Loucy (cell line): ENCODE data around the gene PLCL1.

Experiments used
- H2AFZ ChIP-seq: fragments of 200-600 bp; sonication (generic); 2 replicates; pipeline ENCODE4 v1.6.0; 2016; ENCODE audit warnings: antibody characterized with exemption, mild to moderate bottlenecking, low read length, moderate library complexity
- H3F3A ChIP-seq: fragments of 200-600 bp; 2 replicates; pipeline ENCODE4 v1.6.0; 2016; ENCODE audit warnings: antibody characterized with exemption, low read depth, mild to moderate bottlenecking
- H3K27me3 ChIP-seq: fragments of 200-600 bp; sonication (generic); 2 replicates; pipeline ENCODE4 v1.6.1; 2014; ENCODE audit warnings: low read length, mild to moderate bottlenecking; ENCODE audit not compliant: insufficient read depth, poor library complexity, severe bottlenecking
- H3K36me3 ChIP-seq: fragments of 200-600 bp; sonication (generic); 2 replicates; pipeline ENCODE4 v1.6.1; 2016; ENCODE audit warnings: low read length; ENCODE audit not compliant: insufficient read depth
- H3K4me1 ChIP-seq: fragments of 200-600 bp; sonication (generic); 2 replicates; pipeline ENCODE4 v1.5.1; 2014; ENCODE audit warnings: low read length, mild to moderate bottlenecking; ENCODE audit not compliant: insufficient read depth, poor library complexity, severe bottlenecking
- H3K4me2 ChIP-seq: fragments of 200-600 bp; sonication (generic); 2 replicates; pipeline ENCODE4 v1.6.0; 2014; ENCODE audit warnings: antibody characterized with exemption, low read length, low read depth, mild to moderate bottlenecking; ENCODE audit not compliant: poor library complexity, severe bottlenecking
- H3K4me3 ChIP-seq: fragments of 200-600 bp; sonication (generic); 2 replicates; pipeline ENCODE4 v1.5.1; 2014; ENCODE audit warnings: low read length, mild to moderate bottlenecking, mixed read lengths; ENCODE audit not compliant: poor library complexity, severe bottlenecking
- H3K79me2 ChIP-seq: fragments of 200-600 bp; sonication (generic); 2 replicates; pipeline ENCODE4 v1.6.1; 2014; ENCODE audit warnings: low read length; ENCODE audit not compliant: insufficient read depth
- H3K9ac ChIP-seq: fragments of 200-600 bp; sonication (generic); 2 replicates; pipeline ENCODE4 v1.6.0; 2014; ENCODE audit warnings: mild to moderate bottlenecking, low read depth, low read length, moderate library complexity; ENCODE audit not compliant: poor library complexity, severe bottlenecking
- H3K9me2 ChIP-seq: fragments of 200-600 bp; sonication (generic); replicated peaks from 2 replicates; pipeline ENCODE4 v1.6.1; 2016; ENCODE audit warnings: low read depth, low read length, mixed read lengths
- H3K9me3 ChIP-seq: fragments of 200-600 bp; sonication (generic); 2 replicates; pipeline ENCODE4 v1.6.1; 2014; ENCODE audit warnings: mild to moderate bottlenecking, antibody characterized with exemption, low read length, low read depth; ENCODE audit not compliant: insufficient read depth
- H4K20me1 ChIP-seq: fragments of 200-600 bp; sonication (generic); 2 replicates; pipeline ENCODE4 v1.6.0; 2014; ENCODE audit warnings: antibody characterized with exemption, low read length, mild to moderate bottlenecking; ENCODE audit not compliant: insufficient read depth, poor library complexity, severe bottlenecking
- CTCF ChIP-seq: fragments of 200-600 bp; sonication (generic); conservative IDR thresholded peaks from 2 replicates; pipeline ENCODE4 v1.5.1; 2014; ENCODE audit warnings: mild to moderate bottlenecking, antibody characterized with exemption, low read length
- EZH2phosphoT487 ChIP-seq: fragments of 200-600 bp; IDR thresholded peaks from 2 replicates; pipeline ENCODE4 v1.6.1; 2018; ENCODE audit warnings: antibody characterized with exemption, mild to moderate bottlenecking, moderate library complexity, borderline replicate concordance

Gene PLCL1

GRCh38 chr2:198062826-198063225, 258.4 kb downstream of the PLCL1 start:
- Histone ChIP-seq H3K9ac (no peak overlapping the region), H3K9me3 (no peaks in the 10 kb centered on the region), H3K79me2 (no peaks in the 10 kb centered on the region), H3K27me3 (no peaks in the 10 kb centered on the region), H2AFZ (no peak overlapping the region), H3F3A (no peaks in the 10 kb centered on the region), H3K36me3 (no peaks in the 10 kb centered on the region), H3K4me1 (no peaks in the 10 kb centered on the region), H3K9me2 (no peaks in the 10 kb centered on the region), H3K4me2 (no peak overlapping the region), H3K4me3 (no peak overlapping the region), H4K20me1 (no peaks in the 10 kb centered on the region)
- TF ChIP-seq CTCF (no peak), EZH2phosphoT487 (no peak)

- no peak overlapping the region for H3K4me3 ChIP-seq
- H3K36me3 ChIP-seq = no peaks in the 10 kb centered on the region
- H3K9ac ChIP-seq = no peak overlapping the region
- TF ChIP-seq CTCF = no peak
- TF ChIP-seq EZH2phosphoT487 = no peak
- no peaks in the 10 kb centered on the region for H3K79me2 ChIP-seq
- no peaks in the 10 kb centered on the region for H3K4me1 ChIP-seq
- H3K9me2 ChIP-seq = no peaks in the 10 kb centered on the region
- H2AFZ ChIP-seq = no peak overlapping the region
- H3F3A ChIP-seq = no peaks in the 10 kb centered on the region
- no peaks in the 10 kb centered on the region for H3K27me3 ChIP-seq
- no peak overlapping the region for H3K4me2 ChIP-seq
- H4K20me1 ChIP-seq = no peaks in the 10 kb centered on the region
- no peaks in the 10 kb centered on the region for H3K9me3 ChIP-seq
Measured at GRCh38 chr2:198063242-198063641, 258.8 kb downstream of the PLCL1 start.

GRCh38 chr2:198065322-198065721, 260.9 kb downstream of the PLCL1 start:
- Histone ChIP-seq H3K4me2 (no peak overlapping the region), H3F3A (no peaks in the 10 kb centered on the region), H4K20me1 (no peaks in the 10 kb centered on the region), H3K79me2 (no peaks in the 10 kb centered on the region), H2AFZ (no peak overlapping the region), H3K4me3 (no peak overlapping the region), H3K4me1 (no peaks in the 10 kb centered on the region), H3K9ac (no peak overlapping the region), H3K9me3 (no peaks in the 10 kb centered on the region), H3K36me3 (no peaks in the 10 kb centered on the region), H3K27me3 (no peaks in the 10 kb centered on the region), H3K9me2 (no peaks in the 10 kb centered on the region)
- TF ChIP-seq EZH2phosphoT487 = no peak
- no peak for TF ChIP-seq CTCF
